Adipocyte (in vitro differentiated cells): Measurements from ENCODE around the gene CD300H.
A peak's percentile ranks its signal among the peaks of the same experiment; 100 is the strongest.
"Not testable (repeated sequence)": the region's sequence is repeated elsewhere in the genome, so short reads cannot be mapped to it uniquely, and the experiment has no call there.

Source experiments
- DNase-seq: peaks from one replicate; pipeline ENCODE4 v3.0.0-alpha.2; 2015; ENCODE audit warnings: low read depth
- H3K27me3 ChIP-seq: replicated peaks from 2 replicates; pipeline ENCODE4 v1.7.0; 2013; ENCODE audit warnings: mild to moderate bottlenecking, low read length, moderate library complexity; ENCODE audit not compliant: control insufficient read depth, insufficient read depth
- H3K36me3 ChIP-seq: 2 replicates; pipeline ENCODE4 v1.7.0; 2013; ENCODE audit warnings: low read length, mild to moderate bottlenecking, moderate library complexity; ENCODE audit not compliant: control insufficient read depth, insufficient read depth, severe bottlenecking
- H3K4me1 ChIP-seq: 2 replicates; pipeline ENCODE4 v1.7.0; 2013; ENCODE audit warnings: mild to moderate bottlenecking, low read length, moderate library complexity; ENCODE audit not compliant: control insufficient read depth, insufficient read depth
- H3K4me3 ChIP-seq: 2 replicates; pipeline ENCODE4 v1.7.0; 2013; ENCODE audit warnings: mild to moderate bottlenecking, low read length, moderate library complexity
- H3K9ac ChIP-seq: 2 replicates; pipeline ENCODE4 v1.7.0; 2013; ENCODE audit warnings: mild to moderate bottlenecking, low read length, moderate library complexity
- H3K9me3 ChIP-seq: 2 replicates; pipeline ENCODE4 v1.7.0; 2013; ENCODE audit warnings: mild to moderate bottlenecking, low read length, moderate library complexity; ENCODE audit not compliant: control insufficient read depth

CD300H gene

GRCh38 chr17:74523308-74523707 is 44.0 kb downstream of the CD300H start:
- Histone ChIP-seq H3K9me3 (peaks cover 22% of the 10 kb centered on the region), H3K36me3 (no peaks in the 10 kb centered on the region), H3K4me3 (no peak overlapping the region), H3K9ac (no peak overlapping the region), H3K27me3 (peaks cover 21% of the 10 kb centered on the region), H3K4me1 (peaks cover 8% of the 10 kb centered on the region)
- no peak for DNase-seq

GRCh38 chr17:74522381-74523105 is 44.8 kb downstream of the CD300H start:
- Histone ChIP-seq H3K27me3 (peaks cover 21% of the 10 kb centered on the region), H3K4me3 (no peak overlapping the region), H3K9me3 (peaks cover 22% of the 10 kb centered on the region), H3K36me3 (no peaks in the 10 kb centered on the region), H3K4me1 (peaks cover 8% of the 10 kb centered on the region), H3K9ac (no peak overlapping the region)
- DNase-seq = no peak

- H3K9me3 ChIP-seq = peaks cover 15% of the 10 kb centered on the region
- no peak overlapping the region for H3K9ac ChIP-seq
- H3K4me3 ChIP-seq = no peak overlapping the region
- DNase-seq = no peak
- H3K36me3 ChIP-seq = no peaks in the 10 kb centered on the region
- H3K27me3 ChIP-seq = peaks cover 13% of the 10 kb centered on the region
- peaks cover 8% of the 10 kb centered on the region for H3K4me1 ChIP-seq
Observed at GRCh38 chr17:74521701-74522201, 45.6 kb downstream of the CD300H start.

- Histone ChIP-seq H3K9me3 (peaks cover 15% of the 10 kb centered on the region), H3K27me3 (peaks cover 14% of the 10 kb centered on the region), H3K36me3 (no peaks in the 10 kb centered on the region), H3K9ac (no peak overlapping the region), H3K4me3 (no peak overlapping the region), H3K4me1 (peaks cover 8% of the 10 kb centered on the region)
- no peak for DNase-seq
Observed at GRCh38 chr17:74520790-74521480, 46.4 kb downstream of the CD300H start.

- Histone ChIP-seq H3K9me3 (peaks cover 15% of the 10 kb centered on the region), H3K4me3 (no peak overlapping the region), H3K36me3 (no peaks in the 10 kb centered on the region), H3K27me3 (peaks cover 8% of the 10 kb centered on the region), H3K4me1 (peaks cover 8% of the 10 kb centered on the region), H3K9ac (no peak overlapping the region)
- DNase-seq = no peak
Observed at GRCh38 chr17:74520016-74520434, 47.3 kb downstream of the CD300H start.

- not testable (repeated sequence) for DNase-seq, H3K27me3 ChIP-seq, H3K4me3 ChIP-seq, H3K36me3 ChIP-seq, H3K4me1 ChIP-seq, H3K9ac ChIP-seq
- H3K9me3 ChIP-seq = peaks cover 11% of the 10 kb centered on the region
Observed at GRCh38 chr17:74518413-74518981, 48.8 kb downstream of the CD300H start.

GRCh38 chr17:74516561-74517328 is 50.6 kb downstream of the CD300H start:
- no peak for DNase-seq
- Histone ChIP-seq H3K4me1 (peaks cover 15% of the 10 kb centered on the region), H3K9me3 (no peaks in the 10 kb centered on the region)

GRCh38 chr17:74515941-74516340 is 51.4 kb downstream of the CD300H start:
- Histone ChIP-seq H3K36me3 (no peaks in the 10 kb centered on the region), H3K9me3 (no peaks in the 10 kb centered on the region), H3K27me3 (peaks cover 3% of the 10 kb centered on the region), H3K4me3 (no peak overlapping the region), H3K9ac (no peak overlapping the region), H3K4me1 (peaks cover 12% of the 10 kb centered on the region)
- no peak for DNase-seq

More at GRCh38 chr17:74516561-74517328, 50.6 kb downstream of the CD300H start:
- Histone ChIP-seq H3K4me3 (no peak overlapping the region), H3K36me3 (no peaks in the 10 kb centered on the region), H3K9ac (no peak overlapping the region), H3K27me3 (peaks cover 3% of the 10 kb centered on the region)

GRCh38 chr17:74514632-74515334 is 52.5 kb downstream of the CD300H start:
- H3K4me3 ChIP-seq = no peak overlapping the region
- DNase-seq = peak; percentile 27
- H3K36me3 ChIP-seq = no peaks in the 10 kb centered on the region
- H3K27me3 ChIP-seq = peaks cover 3% of the 10 kb centered on the region
- H3K9me3 ChIP-seq = no peaks in the 10 kb centered on the region
- H3K4me1 ChIP-seq = peaks cover 7% of the 10 kb centered on the region
- no peak overlapping the region for H3K9ac ChIP-seq

GRCh38 chr17:74513987-74514631 is 53.2 kb downstream of the CD300H start:
- no peak overlapping the region for H3K9ac ChIP-seq
- DNase-seq = peak; percentile 52
- H3K27me3 ChIP-seq = peaks cover 3% of the 10 kb centered on the region
- H3K4me3 ChIP-seq = no peak overlapping the region
- H3K36me3 ChIP-seq = no peaks in the 10 kb centered on the region
- H3K4me1 ChIP-seq = peaks cover 7% of the 10 kb centered on the region
- H3K9me3 ChIP-seq = no peaks in the 10 kb centered on the region
